HG03469 (cell line): Measurements from ENCODE around the gene MAP3K7.

Experiments used
- ATAC-seq: cut with Tn5 transposase; IDR thresholded peaks from one replicate; pipeline ENCODE4 v1.9.1; 2021; ENCODE audit warnings: mild to moderate bottlenecking, moderate library complexity, moderate number of reproducible peaks; ENCODE audit not compliant: unreplicated experiment

MAP3K7 gene

DNA sequence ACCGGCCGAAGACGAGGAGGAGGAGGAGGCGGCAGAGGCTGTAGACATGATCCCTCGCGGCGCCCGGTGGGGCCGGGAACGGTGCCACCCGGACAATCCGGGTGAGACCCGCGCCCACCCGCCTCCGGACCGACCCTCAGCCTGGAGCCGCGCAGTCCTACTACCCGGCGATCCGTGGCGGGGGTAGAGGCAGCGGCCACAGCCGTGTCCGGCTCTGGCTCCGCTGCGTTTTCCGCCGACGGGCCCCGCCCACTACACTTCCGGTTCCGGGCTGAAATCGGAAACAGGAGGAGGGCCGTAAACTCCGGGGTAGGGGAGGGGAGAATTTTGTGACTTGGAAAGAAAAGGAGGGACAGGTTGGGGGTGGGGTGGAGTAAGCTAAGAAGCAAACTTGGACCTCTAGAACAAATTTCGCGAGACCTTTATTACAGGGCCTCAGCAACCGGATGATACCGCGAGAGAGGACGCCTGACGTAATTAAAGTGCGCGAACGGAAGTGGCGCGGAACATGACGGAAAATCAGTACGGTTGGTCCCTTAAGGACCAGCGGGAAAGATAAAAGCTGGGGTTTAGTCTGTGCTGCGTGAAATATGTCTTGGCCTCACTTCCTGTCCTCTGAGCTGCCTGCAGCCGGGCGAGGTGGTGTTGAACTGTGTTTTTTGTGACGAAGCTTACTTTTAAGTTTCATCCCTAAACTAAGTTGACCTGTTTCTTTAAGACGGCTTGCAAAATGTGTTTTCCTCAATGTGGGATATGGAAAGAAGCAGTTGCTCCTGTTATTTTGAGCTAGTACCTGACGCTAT, at the start of gene MAP3K7:
MAP3K7 (minus strand) TSS at position 237 of the 803 bp plus-strand sequence; CDS start at position 48, 189 bp downstream.
- ATAC-seq = peak; percentile 77

DNA sequence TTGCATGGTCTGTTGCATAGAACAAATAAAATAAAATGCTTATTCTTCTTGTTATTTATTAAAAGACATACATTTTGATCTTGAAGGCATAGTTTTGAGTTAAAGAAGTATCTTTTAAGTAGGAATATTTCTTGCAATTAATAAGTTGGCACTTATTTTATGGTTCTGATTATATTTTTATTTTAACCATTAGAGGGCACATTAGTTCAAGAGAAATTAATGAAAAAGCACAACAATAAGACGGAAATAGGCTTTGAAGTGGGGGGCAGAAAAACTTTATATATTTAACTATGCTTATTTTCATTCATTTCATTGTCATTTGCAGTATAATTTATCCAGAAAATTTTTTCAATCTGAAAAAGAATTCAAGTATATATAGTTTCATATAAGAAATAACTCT, 44.2 kb upstream of the MAP3K7 start:
- no peak for ATAC-seq

DNA sequence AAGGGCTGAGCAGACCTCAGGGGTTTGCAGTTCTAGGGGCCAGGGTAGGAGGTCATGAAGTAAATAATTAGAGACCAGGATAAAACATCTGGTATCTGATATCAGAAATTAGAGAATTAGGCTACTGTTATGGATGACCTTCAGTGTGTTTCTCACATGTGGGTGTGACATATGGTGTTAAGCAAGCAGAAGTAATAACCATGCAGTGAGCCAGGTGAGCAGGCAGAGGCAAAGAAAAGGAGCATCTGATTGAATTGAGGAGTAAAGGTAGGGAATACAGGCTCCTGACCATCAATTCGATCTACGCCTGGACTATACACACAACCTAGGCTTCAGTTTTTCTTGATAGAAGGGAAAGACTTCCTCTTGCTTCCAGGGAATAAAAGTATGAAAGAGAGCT, 34.7 kb upstream of the MAP3K7 start:
- no peak for ATAC-seq

DNA sequence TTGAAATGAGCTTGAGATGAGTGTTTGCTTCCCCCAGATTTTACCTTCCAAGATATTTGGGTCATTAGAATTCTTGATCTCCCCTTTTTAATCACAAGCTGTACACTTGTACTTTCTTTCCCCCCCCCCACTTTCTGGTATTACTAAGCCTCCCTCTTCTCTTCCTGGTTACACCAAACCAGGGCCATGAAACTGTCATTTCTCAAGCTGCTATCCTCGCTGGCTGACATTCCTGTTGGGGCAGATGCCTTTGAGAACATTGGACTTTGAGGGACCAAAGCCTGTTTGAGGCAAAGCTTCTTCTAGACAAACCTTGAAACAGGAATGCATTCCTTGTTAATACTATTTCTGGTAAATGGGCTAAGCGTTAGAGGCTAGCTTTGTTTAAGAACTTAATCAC, 32.3 kb upstream of the MAP3K7 start:
- no peak for ATAC-seq

DNA sequence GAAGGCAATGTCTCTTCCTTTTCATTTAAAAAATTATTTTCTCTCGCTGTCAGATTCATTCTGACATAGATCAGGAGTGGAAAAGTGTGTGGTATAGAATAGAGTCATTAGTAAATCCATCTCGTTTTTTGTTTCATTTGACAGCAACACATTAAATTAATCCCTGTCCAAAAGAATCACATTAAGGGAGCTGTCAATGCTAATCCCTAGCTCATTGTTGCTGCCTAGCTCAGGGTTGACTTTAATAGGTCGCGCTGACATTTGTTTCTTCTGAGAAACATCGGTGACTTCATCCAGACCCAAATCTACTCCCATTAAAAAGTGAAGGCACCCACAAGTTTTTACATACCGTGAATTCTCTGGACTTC, 25.4 kb upstream of the MAP3K7 start:
- no peak for ATAC-seq

DNA sequence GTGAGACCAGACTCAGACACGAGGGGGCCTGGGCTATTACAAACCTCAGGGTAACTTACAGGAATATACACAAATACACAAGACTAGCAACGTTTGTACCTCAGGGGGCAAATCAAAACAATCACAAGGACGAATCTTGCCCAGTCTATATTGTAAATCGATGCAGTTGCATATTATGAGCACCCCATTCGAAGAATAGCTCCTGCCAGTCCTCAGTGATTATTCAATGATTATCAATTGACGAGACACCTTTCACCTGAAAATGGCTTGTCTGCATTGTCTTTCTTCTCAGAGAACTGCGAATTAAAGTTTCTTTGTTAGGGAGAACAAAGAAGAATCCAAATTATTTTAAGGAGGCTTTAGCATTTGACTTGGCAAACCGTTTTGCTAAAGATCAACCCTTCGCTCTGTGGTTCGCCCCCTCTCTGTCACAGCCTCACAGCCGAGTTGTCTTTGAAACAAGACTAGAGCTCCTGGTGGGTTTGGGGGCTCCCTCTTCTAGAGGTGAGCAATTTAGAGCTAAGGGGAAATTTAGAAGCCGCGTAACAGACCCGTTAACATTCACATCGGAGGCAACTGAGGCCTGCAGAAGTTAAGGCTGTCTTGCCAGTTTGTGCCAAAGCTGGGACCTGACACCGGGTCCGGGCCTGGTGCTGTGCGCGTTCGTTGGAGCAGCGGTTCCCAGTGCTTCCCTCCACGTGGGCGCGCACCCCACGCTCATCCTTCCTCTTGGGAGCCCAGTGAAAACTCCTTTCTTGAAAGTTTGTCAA, 24.9 kb upstream of the MAP3K7 start:
- ATAC-seq = no peak

DNA sequence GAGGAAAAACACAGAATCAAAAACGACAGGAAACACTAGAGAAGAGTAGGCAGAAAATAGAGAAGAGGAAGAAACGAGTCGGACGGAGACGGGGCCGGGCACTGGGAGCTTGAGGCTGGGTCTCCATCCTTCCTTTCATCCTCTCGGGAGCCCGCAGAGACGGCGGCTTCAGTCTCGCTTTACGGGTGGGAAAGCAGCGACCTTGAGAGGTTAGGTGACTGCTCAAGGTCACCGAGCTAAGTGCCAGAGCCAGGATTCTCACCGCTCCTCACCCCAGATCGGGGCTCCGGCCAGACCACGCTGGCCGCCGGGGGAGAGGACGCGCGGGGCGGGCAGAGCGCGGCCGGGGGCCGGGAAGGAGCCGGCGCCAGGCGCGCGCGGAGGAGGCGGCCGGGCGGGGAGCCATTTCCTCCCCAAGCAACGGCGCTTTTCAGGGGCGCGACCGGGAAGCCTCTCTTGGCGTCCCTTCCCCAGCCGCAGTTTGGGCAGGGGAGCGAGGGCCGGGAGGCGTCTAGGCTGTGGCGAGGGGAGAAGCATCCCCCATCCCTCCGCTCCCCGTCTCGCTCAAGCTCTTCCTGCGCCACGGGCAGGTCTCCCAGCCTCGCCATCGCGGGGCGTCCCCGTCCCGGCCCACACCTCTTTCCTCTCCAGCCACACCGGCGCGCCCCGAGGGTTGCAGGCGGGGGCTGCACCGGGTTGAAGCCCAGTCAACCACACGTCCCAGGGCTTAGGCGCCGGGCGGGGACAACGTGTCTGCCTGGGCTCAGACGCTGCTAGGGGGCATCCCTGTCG, 24.1 kb upstream of the MAP3K7 start:
- ATAC-seq = no peak

DNA sequence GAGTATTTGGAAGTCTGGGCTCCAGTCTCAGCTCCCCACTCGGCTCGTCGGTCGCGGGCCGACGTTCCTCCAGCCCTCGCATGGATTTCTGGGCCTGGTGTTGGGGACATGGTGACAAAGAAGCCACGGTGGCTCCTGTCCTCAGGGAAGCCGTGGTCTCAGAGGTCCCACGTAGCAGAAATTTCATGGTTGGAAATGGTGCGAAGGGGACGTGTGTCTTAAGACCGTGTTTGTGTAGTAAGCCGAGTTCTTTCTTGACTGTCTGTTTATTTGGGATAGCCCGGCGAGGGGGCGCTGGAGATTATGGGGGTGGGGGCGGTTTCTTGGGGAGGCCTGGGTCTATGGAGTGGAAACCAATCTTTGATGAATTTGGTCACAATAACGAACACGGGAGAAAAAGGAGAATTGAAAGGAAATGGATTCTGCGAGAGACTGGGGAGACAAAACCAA, 23.5 kb upstream of the MAP3K7 start:
- ATAC-seq = no peak

DNA sequence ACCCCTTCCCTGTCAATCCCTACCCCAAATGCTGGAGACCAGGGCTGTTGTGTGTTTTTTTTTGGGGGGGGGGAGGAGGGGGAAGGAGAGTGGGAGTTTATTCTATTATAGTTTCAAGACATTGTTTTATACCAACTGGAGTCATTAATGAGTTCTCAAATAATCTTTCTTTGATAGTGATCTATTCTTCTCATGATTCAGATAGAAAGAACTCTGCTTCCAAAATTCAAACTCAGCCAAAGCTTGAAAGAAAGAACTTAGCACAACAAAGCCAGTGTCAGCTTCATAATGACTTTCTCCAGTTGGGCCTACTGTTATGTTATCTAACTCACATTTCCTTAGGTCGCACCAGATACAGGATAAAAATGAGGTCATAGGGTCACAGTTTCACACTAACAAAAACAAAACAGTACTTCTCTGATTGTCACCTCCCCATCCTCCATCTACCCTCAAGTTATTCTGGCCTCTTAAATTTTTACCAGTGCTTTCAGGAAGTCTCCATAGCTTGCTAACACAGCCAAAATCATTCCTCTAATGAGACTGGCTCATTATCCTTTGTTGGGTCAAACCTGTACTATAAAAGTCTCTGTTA, 19.0 kb upstream of the MAP3K7 start:
- ATAC-seq = no peak

DNA sequence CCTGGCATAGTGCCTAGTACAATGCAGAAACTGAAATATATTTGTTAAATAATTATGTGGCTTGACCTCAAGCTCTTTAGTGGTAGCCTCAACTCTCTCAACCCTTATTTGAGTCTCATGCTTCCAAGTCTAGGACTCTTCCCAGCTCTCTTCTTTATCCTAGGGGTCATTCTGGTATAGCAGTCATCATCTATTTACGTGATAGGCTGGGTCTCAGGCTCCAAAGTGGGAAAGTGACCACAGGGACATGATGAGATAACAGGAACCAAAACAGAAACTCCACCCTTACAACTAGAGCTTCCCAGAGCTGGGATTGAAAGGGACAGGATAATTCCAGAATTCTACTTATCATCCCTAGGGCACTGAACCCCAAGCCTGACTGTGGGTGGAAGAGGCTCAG, 17.7 kb upstream of the MAP3K7 start:
- ATAC-seq = no peak

DNA sequence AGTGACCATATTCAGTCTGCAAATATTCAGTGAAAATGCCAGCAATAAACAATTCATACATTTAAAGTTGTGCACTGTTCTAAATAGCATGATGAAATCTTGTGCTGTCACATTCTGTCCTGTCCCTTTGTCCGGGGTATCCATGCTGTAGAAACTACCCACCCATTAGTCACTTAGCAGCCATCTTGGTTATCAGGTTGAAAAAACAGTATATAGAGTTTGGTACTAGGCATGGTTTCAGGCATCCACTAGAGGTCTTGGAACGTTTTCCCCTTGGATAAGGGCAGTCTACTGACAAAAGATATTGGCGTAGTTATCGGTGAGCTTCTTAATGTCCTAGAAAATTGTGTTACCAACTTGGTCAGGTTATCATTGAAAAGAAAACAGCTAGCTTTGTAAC, 12.3 kb upstream of the MAP3K7 start:
- no peak for ATAC-seq

DNA sequence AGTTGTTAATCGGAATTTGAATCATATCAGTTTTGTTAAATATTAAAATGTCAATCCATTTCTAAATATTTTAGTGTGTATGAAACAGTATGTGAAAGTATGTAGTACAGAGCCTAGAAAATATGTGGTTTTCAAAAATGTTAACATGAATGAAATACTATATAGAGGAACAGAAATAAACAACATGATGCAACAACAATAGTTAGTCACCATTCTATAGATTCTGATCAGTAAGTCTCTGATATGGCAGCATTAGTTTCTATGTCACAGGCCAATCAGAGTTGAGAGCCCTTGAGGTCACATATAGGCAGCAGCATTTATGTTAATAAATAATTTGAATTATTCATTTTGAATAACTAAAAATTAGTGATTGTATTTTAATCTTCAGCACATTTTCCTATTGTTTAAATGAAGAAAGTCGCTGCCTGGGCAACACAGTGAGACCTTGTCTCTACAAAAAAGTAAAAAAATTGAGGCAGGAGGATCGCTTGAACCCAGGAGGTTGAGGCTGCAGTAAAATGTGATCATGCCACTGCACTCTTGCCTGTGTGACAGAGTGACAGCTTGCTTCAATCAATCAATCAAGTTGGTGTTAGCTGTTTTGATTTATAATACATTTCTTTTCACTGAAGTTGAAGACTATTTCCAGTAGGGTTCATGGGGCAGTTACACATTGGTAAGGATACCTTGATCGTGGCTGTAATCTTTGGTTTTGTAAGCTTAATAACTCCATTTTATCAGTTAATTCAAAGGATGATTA, 11.5 kb upstream of the MAP3K7 start:
- no peak for ATAC-seq

DNA sequence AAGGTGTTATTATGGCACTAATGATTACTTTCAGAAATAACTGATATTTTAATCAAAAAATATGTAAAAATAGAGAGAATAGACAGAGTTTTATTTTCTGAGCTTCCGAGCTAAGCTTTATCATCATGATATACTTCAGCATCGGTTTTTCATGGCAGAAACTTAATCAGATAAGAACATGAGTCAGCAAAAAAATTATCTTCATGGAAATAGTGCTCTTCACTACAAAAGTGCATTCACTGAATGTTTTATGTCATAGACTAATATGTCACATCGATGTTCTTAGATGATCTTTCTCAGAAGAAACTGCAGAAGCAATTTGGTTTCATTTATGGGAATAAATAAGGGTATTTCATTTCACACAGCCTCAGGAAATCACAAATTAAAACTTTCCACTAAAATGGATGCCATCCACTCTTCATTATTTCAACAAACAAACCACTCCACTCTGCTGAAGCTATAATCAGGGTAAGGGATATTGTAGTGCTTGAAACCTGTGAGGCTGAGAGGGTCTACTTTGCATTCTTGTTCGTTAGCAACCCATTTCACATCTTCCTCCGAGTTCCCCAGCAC, 10.2 kb upstream of the MAP3K7 start:
- ATAC-seq = no peak

DNA sequence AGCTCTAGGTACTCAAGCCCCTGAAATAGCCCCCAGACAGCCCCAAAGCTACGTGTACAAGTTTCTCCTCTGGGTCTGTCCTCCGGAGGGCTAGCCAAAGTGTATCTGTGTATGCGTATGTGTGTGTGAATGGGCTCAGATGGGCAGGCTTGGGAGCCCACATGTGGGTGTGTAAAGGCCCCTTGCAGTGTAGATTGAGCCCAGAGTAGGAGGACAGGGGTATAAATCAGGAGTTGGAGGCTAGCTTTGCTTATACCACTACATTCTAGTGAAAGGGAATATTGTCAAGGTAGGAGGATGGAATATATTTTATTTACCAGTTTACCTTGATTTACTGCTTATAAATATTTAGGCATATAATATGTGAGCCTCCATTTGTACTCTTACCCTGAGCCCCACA, 9.0 kb upstream of the MAP3K7 start:
- ATAC-seq = no peak

DNA sequence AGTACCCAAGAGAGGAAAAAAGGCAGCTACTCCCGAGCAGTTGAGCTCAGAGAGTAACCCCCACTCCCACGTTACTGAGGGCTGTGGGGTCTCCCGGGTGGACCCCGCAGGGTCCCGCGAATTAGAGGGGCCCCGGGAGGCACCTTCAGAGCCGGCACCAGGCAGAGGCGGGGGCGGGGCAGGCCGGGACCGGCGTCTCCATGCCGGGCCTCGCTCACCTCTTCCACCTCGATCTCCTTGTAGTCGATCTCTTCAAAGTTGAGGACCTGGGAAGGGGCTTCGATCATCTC, 381 bp downstream of the MAP3K7 start:
- ATAC-seq = no peak

DNA sequence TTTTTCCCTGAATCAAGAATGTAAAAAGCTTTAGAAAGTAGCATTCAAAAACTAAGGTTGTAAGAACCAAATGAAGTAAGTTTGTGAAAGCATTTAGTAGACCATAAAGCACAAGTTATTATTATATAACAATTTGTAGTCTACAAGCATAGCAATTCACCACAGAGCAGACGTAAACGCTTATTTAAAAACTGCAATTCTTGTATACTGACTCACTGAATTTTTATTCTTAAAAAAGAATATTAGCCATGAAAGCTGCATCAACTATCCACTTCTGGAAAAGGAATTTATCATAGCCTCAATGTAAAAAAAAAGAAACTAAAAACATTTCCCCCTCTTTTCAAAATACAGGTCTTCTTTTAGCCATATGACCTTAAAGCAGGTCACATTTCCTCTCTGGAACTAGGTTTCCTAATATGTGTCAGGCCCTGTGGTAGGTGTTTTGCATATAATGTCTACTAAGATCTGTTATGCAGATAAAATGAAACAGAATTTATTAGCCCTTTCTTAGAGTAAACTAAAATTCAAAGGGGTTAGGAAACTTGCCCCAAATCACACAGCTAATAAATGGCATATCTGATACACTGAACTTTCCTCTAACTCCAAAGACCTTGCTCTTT, 2.1 kb downstream of the MAP3K7 start:
- peak; percentile 30 for ATAC-seq

DNA sequence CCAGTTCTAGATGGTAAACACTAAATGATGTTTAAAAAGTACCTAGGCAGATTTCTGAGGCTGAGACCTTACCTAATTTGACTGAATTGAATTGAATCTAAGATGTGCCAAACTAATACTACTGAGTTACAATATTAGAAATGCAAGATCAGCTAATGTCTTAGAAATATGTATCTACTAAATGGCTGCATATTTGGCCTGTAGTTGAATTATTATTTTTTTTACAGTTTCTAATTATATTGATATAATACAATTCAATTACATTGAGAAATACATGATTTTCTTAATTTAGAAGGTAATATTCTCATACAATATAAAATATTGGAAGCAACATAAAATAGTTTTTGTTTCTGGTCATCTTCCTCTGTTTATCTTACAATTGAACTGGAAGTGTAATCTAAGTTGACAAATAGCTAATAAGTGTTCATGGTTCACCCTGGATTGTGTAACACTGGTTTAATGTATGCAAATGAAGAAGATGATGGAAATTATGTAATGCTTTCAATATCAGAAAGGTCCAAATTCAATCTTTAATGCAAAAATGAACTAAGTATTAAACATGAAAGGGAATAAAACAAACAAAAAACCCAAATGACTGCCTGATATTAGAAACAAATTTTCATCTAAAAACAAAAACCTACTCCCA, 2.9 kb downstream of the MAP3K7 start:
- ATAC-seq = no peak

DNA sequence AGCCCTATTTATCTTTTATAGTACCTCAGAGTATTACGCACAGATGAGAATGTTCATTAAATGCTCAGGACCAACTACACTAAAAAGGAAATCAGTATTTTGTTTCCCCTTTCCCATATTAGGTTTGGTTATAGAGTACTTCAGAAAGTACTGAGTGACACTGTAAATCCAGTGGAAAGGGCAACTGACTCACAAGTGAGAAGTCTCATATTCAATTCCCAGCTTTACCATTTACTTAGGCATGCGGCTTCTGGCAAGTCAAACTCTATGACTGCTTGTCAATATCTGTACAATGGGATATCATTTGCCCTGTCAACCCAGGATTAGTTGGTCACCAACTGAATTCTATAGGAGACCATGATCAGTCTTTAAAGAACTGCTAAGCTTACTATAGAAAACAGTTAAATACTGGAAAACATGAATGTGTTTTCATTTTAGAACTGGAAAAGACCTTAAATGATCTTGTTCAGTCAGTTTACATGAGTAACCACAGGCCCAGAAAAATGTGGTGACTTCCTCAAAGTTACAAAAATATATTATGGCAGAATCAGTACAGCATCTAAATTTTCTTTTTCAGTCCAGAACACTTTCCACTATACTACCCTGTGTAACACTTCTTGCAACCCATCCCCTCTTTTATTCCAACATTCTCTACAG, 3.6 kb downstream of the MAP3K7 start:
- ATAC-seq = no peak

DNA sequence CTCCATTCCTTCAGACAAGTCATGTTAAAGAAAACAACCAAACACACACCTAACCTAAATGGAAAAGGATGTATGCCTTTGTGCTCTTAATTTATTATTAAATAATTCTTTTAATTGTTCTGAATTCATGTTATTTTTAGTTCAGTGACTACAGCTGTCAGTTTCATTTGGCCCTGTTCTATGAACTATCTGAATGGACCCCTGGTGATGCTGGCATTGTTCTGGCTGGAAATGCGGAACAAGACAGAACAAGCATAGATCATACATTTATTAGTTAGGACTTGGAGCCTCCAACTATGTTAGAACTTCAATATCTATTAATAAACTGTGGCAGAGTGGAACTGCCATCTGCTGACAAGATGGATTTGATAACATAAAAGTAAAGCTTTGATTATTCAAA, 5.7 kb downstream of the MAP3K7 start:
- no peak for ATAC-seq
